Coronary artery (tissue), 2 donors: Measurements from ENCODE around the gene PLA2G5.
"Not testable (repeated sequence)": the region's sequence is repeated elsewhere in the genome, so short reads cannot be mapped to it uniquely, and the experiment has no call there.

ENCODE experiments used
- DNase-seq: peaks from one replicate; pipeline ENCODE4 v3.0.0-alpha.2; 2017; ENCODE audit warnings: low spot score
- H3K27ac ChIP-seq, 2 donors: fragments of 200-600 bp; sonication (generic); one replicate each; pipeline ENCODE4 v1.5.1; 2016 to 2019
- H3K4me3 ChIP-seq: fragments of 200-600 bp; sonication (generic); 2 replicates; pipeline ENCODE4 v1.5.1; 2016; ENCODE audit warnings: mild to moderate bottlenecking, moderate library complexity
- TF ChIP-seq, protein P1 (sequence below): fragments of 200-600 bp; sonication (generic); IDR thresholded peaks from one replicate; pipeline ENCODE4 v1.5.1; 2019; ENCODE audit warnings: antibody characterized with exemption

The PLA2G5 gene

DNA sequence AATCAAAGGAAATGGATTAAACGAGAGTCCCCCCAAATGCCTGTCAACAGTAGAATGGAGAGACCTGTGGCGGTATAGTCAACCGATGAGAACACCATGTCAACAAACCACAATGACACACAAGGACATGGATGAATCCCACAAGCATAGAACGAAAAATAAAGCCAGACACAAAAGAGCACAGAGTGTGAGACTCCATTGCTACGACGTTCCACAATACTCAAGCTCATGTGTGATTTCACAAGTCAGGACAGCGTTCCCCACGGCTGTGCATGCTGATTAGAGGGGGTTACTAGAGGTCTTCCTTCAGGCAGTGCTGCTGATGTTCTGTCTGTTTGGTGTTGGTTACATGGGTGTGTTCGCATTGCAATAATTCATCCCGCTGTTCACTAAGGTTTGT lies 55.1 kb downstream of the PLA2G5 start:
- H3K27ac ChIP-seq, result no peak overlapping the region
- H3K4me3 ChIP-seq, result no peak overlapping the region
- DNase-seq, result peak; percentile 43
- TF ChIP-seq, protein P1, sequence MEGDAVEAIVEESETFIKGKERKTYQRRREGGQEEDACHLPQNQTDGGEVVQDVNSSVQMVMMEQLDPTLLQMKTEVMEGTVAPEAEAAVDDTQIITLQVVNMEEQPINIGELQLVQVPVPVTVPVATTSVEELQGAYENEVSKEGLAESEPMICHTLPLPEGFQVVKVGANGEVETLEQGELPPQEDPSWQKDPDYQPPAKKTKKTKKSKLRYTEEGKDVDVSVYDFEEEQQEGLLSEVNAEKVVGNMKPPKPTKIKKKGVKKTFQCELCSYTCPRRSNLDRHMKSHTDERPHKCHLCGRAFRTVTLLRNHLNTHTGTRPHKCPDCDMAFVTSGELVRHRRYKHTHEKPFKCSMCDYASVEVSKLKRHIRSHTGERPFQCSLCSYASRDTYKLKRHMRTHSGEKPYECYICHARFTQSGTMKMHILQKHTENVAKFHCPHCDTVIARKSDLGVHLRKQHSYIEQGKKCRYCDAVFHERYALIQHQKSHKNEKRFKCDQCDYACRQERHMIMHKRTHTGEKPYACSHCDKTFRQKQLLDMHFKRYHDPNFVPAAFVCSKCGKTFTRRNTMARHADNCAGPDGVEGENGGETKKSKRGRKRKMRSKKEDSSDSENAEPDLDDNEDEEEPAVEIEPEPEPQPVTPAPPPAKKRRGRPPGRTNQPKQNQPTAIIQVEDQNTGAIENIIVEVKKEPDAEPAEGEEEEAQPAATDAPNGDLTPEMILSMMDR, result no peak

DNA sequence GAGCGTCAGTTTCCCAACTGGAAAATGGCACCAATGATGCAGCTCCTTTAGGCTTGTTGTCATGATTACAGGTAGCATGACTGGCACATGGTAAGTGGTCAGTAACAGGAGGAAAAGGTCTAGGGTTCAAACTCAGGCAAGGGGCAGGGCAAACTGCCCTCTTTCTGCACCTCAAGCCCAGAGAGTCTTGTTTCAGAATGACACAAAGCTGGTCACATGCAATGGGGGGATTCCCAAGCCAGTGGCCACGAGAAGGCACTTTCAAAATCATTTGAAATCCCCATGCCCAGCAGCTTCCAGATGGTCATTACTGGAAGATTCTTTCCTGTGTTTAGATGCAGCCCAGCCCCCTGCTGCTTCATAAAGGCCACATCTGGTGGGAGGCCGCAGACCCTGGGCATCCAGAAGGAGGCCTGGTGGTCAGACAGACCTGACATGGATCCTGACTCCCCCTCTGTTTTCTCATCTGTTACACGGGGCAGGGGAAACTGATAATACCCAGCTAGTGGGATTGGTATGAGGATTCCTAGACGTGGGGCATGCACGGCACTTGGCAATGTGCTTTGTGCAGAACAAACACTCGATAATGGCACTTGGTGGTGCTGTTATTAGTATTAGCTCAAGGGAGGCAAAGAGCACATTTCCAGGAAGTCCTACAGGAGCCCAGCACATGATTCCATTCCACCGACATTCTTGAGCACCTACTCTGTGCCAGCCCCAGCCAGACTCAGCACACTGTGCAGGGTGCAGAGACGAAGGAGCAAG lies 56.2 kb downstream of the PLA2G5 start:
- H3K27ac ChIP-seq, result no peak overlapping the region
- no peak overlapping the region for H3K4me3 ChIP-seq
- DNase-seq, result peak; percentile 52
- TF ChIP-seq, protein P1, result no peak

DNA sequence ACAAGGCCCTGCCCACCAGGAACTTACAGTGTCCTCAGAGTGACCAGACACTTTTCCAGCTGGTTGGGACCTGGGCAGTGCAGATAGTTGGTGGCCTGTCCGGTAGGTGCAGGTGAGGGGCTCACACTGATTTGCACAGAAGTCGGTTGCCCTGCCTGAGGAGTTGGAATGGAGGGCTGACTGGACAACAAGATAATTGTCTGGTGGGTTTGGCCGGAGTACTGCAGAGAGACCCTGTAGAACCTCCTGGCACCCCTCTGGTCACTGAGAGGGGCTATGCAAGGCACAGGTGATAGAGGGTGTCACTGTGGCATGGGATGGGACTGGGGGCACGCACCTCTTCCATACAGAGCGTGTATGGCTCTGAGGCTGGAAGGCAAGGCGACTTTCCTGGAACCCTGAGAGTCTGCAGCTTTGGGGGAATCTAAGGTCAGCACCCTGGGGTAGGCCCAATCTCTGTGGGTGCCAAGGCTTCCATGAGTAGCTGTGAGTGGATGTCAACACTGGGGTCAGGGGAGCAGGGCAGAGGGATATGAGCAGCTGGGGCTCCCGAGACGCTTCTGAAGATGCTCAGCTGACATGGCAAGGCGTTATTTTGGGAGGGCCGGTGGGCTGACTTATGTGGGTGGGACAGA lies 56.9 kb downstream of the PLA2G5 start:
- peak; percentile 49 for DNase-seq
- Histone ChIP-seq H3K27ac (no peak overlapping the region), H3K4me3 (no peak overlapping the region)
- TF ChIP-seq, protein P1, result no peak

DNA sequence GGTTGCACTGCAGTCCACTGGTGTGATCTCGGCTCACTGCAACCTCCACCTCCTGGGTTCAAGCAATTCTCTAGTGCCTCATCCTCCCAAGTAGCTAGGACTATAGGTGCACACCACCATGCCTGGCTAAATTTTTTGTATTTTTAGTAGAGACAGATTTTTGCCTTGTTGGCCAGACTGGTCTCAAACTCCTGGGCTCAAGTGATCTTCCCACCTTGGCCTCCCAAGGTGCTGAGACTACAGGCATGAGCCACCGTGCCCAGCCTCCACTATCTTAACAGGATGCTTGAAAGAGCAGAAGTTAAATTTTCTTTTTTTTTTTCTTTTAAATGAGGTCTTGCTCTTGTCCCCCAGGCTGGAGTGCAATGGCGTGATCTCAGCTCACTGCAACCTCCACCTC lies 60.5 kb downstream of the PLA2G5 start:
- DNase-seq, result peak; percentile 56
- H3K4me3 ChIP-seq, H3K27ac ChIP-seq: not testable (repeated sequence)

DNA sequence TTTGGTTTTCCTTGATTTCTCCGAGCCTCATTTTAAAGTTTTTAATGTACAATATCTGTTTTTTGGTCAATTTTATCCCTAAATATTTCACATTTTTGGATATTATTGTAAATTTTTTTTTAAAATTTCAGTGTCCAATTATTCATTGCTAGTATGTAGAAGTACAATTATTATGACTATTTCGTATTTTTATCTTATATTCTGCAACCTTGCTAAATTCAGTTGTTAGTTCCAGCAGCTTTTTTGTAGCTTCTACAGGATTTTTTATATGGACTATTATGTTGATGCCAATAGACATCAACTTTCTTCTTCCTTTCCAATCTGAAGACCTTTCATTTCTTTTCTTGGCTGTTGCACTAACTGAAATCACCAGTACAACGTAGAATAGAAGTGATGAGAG lies 65.0 kb downstream of the PLA2G5 start:
- TF ChIP-seq, protein P1, result no peak
- no peak for DNase-seq
- H3K27ac ChIP-seq, result no peak overlapping the region
- H3K4me3 ChIP-seq, result no peak overlapping the region

DNA sequence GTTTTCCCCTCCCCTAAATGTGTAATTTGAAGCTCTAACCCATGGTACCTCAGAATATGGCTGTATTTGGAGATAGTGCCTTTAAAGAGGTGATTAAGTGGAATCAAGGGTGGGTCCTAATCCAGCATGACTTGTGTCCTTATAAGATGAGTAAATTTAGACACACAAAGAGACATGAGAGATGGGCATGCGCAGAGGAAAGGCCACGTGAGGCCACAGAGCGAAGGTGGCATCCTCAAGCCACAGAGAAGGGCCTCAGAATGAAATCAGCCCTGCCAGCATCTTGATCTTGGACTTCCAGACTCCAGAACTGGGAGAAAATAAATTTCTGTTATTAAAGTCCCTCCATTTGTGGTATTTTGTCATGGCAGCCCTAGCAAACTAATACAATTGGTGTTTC lies 66.3 kb downstream of the PLA2G5 start:
- no peak overlapping the region for H3K4me3 ChIP-seq
- TF ChIP-seq, protein P1, result no peak
- DNase-seq, result peak; percentile 19
- H3K27ac ChIP-seq, result no peak overlapping the region

DNA sequence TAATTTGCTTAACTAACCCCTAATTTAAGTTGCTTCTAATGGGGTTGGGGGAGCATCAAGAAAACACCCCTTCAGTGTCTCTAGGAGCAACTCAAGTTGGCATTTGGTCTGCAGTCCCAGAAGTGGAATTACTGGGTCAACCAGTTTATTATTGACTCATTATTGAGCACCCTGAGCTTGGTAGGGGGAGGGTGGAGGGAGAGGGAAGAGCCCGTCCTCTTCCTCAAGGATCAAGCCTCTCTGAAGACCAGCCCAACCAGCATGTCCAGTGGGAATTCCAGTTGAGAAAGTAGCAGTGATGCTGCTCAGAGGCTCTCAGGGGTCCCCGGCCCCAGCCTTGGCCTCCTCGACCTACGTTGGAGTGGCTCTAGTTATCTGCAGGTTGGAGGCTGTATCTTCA lies 67.1 kb downstream of the PLA2G5 start:
- Histone ChIP-seq H3K27ac (no peak overlapping the region), H3K4me3 (no peak overlapping the region)
- TF ChIP-seq, protein P1, result no peak
- DNase-seq, result no peak
